ENCODE data around the gene NOTCH1.

NOTCH1 gene

DNA sequence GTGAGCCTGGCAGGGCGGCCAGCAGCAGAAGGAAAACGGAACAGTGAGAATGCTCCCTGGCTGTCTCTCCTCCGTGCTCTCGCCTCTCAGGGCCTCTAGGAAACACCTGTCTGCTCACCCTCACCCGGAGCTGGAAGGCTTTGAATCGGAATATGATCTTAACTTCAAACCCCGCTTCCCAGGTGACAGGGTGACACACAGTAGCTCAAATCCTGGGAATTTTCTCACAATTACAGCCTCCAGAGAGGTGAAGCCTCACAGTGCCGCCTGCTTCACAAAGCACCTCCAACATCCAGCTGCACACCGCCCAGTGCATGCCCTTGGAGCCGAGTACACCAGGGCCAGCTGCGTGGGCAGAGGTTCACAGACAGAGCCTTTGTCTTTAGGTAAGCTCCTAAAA lies 75.5 kb downstream of the NOTCH1 start:
- DNase-seq (ENCODE audit: low spot score): no peak
- TF ChIP-seq, protein P1, sequence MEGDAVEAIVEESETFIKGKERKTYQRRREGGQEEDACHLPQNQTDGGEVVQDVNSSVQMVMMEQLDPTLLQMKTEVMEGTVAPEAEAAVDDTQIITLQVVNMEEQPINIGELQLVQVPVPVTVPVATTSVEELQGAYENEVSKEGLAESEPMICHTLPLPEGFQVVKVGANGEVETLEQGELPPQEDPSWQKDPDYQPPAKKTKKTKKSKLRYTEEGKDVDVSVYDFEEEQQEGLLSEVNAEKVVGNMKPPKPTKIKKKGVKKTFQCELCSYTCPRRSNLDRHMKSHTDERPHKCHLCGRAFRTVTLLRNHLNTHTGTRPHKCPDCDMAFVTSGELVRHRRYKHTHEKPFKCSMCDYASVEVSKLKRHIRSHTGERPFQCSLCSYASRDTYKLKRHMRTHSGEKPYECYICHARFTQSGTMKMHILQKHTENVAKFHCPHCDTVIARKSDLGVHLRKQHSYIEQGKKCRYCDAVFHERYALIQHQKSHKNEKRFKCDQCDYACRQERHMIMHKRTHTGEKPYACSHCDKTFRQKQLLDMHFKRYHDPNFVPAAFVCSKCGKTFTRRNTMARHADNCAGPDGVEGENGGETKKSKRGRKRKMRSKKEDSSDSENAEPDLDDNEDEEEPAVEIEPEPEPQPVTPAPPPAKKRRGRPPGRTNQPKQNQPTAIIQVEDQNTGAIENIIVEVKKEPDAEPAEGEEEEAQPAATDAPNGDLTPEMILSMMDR (IDR thresholded peaks at IDR 0.05; ENCODE audit: extremely low read depth, missing control alignments): no peak

DNA sequence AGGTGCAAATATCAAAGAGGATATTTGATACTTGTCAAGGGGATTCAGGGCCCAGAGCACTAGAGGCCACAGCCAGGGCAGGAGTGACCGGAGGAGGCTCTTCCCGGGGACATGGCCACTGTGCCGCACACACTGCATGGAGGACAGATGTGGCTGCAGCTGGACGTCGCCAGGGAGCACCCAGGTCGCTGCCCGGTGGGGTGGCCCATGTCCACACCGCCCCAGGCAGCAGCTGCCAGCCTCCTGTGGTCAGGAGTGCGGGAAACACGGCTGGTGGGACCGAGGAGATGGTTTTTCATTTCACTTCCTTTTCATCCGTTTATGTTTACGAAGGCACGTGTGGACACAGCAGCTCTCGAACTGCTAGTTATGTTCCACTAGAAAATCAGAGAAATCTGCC lies 78.1 kb downstream of the NOTCH1 start:
- no peak for DNase-seq (ENCODE audit: low spot score)
- TF ChIP-seq, protein P1 (IDR thresholded peaks at IDR 0.05; ENCODE audit: extremely low read depth, missing control alignments): no peak

DNA sequence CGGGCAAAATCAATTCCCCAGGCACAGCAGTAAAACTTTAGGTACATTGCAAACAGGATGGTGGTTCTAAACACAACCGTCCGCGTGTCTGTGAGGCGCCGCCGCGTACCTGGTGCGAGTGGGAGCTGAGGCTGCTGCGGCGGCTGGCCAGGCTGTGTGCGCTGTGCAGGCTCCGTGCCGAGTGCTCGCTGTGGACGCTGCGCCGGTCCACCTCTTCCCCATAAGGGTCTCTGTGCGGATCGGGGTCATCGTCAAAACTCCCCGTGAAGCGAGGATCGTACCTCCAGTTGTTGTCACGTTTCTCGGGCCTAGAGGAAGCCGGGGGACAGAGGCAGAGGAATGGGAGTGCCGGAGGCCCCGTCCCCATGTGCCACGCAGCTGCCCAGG lies 79.7 kb downstream of the NOTCH1 start:
- no peak for DNase-seq (ENCODE audit: low spot score)
- TF ChIP-seq, protein P1 (IDR thresholded peaks at IDR 0.05; ENCODE audit: extremely low read depth, missing control alignments): no peak

DNA sequence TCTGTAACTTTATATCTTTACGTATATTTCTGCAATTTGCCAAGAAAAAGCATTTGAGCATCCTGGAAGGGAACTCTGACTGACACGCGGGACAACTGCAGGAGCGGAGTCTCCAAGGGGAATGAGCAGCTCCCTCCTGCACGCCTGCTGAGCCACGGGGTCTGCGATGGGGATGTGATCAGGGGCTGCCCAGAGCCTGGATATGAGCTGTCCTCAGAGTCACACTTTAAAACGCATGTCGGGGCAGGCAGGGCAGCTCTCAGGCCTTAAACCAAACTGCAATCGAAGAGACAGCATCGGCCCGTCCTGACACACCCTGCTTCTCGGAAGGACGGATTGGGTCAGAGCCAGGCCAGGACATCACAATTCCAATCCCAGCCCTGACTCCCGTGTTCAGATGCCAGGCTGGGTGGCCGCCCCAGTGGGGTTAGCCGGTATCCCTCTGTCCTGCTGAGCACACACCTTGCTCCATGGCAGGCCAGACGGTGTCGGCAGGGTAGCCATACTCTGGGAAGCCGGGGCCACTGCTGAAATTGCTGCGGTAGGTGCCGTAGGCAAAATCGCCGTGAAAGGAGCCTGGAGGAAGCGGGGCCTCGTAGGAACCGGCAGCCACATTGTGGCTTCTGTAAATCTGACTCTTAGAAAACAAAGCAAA lies 80.2 kb downstream of the NOTCH1 start:
- TF ChIP-seq, protein P1 (IDR thresholded peaks at IDR 0.05; ENCODE audit: extremely low read depth, missing control alignments): no peak

DNA sequence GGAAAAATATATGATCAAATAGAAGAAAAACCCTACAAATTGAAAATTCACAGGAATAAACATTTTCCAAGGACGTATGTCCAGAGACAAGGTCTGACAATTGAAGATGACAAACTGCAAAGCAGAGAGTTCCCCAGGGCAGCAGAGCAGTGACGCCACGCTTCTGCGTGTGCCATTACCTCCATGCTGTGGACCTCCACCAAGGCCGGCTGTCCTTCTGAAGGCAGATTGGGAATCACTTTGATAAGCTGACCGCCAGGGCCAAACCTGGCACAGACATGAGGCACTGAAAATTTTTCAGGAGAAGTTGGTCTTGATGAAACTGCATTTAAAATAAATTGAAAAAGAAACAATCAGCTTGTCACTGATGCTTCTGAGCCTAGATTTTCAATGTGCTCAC lies 81.6 kb downstream of the NOTCH1 start:
- no peak for DNase-seq (ENCODE audit: low spot score)

More for the DNA sequence above, 80.2 kb downstream of the NOTCH1 start:
- no peak for DNase-seq (ENCODE audit: low spot score)

DNA sequence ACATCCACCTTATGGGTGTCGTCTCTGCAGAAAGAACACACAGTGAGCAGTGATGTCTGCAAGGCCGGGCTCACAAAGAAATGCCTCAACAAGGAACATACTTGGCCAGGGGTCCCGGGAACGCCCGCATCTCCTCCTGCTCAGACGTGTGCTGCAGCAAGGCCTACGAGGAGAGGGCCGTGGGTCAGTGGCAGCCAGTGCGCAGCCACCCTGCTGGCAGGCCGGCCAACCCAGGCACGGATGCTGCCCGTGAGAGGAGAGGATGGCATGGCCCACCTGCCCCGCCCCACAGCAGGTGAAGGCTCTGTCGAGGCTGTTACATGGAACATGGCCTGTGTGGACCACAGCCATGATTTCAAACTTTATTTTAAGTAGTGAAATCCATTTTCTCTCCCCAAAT lies 82.3 kb downstream of the NOTCH1 start:
- DNase-seq (ENCODE audit: low spot score): no peak
- TF ChIP-seq, protein P1 (IDR thresholded peaks at IDR 0.05; ENCODE audit: extremely low read depth, missing control alignments): no peak

More for the DNA sequence above, 81.6 kb downstream of the NOTCH1 start:
- TF ChIP-seq, protein P1 (IDR thresholded peaks at IDR 0.05; ENCODE audit: extremely low read depth, missing control alignments): no peak

DNA sequence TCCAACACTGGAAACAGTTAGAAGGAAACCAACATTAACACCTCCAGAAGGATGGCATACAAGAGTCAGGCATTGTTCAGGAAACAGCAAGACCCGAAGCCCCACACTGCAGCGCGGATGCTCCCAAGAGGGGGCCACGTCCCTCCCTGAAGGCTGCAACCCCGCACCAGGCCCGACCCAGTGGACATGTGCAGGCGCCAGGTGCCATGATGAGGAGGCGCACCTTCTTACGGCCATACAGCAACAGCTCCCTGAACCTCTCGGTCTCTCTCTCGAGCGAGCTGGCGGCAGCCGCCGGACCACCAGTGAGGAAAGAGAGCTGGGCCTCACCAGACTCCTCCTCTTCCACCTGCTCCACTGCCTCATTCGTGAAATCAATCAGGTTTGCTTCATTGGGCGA lies 83.2 kb downstream of the NOTCH1 start:
- DNase-seq (ENCODE audit: low spot score): no peak
- TF ChIP-seq, protein P1 (IDR thresholded peaks at IDR 0.05; ENCODE audit: extremely low read depth, missing control alignments): no peak

All from GM20000 (cell line).